Retinal pigment epithelial cell (primary cell): ENCODE data around the gene DDA1.

Experiments used
- DNase-seq: peaks from one replicate; pipeline ENCODE4 v3.0.0-alpha.2; 2010; ENCODE audit warnings: low read depth
- H3K4me3 ChIP-seq: 2 replicates; pipeline ENCODE4 v1.5.1; 2011; ENCODE audit warnings: mild to moderate bottlenecking, low read length, control low read depth, moderate library complexity
- TF ChIP-seq, protein P1 (sequence below): conservative IDR thresholded peaks from 2 replicates; pipeline ENCODE4 v1.5.1; 2011; ENCODE audit warnings: low read depth, low read length, control low read depth, inconsistent platforms

DDA1 gene

DNA sequence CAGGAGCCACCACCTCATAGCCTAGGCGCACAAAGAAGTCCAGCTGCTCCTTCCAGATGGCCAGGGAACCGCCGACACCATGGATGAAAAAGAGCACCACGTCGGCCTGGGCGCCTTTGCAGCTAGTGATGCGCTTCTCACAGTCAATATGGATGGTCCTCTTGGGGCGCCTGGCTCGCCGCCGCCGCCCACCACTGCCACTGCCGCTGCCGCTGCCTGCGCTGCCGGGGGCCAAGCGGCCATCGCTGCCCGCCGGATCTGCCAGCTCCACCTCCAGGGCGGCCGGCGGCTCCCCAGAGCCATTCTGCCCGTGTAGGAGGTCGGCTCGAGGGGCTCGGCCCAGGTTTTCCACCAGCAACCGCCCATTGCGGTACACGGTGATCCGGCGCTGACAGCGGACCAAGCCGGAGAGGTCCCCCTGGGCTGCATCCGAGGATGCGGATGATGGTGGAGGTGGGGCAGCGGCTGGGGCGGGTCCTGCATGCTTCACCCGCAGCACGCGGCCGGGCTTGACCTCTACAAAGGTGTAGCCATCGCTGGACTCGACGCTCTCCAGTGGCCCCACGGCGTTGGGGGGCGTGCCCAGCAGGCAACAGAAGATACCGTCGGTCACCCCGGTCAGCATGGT is 8.3 kb upstream of the DDA1 start:
- TF ChIP-seq, protein P1, sequence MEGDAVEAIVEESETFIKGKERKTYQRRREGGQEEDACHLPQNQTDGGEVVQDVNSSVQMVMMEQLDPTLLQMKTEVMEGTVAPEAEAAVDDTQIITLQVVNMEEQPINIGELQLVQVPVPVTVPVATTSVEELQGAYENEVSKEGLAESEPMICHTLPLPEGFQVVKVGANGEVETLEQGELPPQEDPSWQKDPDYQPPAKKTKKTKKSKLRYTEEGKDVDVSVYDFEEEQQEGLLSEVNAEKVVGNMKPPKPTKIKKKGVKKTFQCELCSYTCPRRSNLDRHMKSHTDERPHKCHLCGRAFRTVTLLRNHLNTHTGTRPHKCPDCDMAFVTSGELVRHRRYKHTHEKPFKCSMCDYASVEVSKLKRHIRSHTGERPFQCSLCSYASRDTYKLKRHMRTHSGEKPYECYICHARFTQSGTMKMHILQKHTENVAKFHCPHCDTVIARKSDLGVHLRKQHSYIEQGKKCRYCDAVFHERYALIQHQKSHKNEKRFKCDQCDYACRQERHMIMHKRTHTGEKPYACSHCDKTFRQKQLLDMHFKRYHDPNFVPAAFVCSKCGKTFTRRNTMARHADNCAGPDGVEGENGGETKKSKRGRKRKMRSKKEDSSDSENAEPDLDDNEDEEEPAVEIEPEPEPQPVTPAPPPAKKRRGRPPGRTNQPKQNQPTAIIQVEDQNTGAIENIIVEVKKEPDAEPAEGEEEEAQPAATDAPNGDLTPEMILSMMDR: no peak
- no peak overlapping the region for H3K4me3 ChIP-seq

DNA sequence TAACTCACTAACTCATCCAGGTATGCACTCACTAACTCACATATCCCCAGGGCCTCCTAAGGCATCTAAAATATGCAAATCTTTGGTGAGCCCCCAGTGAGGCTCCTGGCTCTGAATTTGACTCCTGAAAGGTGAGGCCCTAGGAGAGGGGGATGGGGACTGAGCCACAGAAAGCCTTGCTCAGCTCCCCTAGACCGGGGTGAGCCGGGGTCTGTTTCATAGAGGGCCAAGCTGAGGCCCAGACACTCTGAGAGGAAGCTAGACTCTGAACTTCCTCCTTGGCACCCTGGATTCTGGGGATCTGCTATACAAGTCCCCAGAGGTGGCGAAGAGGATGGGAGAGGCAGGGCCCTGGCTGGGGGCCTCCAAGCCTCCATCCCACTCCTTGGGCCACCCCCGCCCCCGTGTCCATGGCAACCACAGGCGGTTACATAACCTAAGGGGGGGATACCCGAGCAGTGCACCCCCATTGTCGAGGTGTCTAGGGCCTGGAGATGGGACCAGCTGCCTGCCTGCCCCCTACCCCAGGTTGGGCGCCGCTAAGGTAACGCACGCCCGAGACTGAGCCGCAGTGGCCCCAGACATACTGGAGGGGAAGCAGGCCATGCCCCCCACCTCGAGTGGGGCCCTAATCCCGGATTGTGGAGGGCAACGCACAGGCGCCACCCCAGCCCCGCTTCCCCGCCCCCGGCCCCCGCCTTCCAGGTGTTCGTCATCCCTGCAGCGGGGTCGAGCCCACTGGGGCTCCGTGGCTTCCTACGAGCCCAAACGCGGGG is 6.8 kb upstream of the DDA1 start:
- TF ChIP-seq, protein P1: no peak
- peak overlapping the region; percentile 69 for H3K4me3 ChIP-seq
- no peak for DNase-seq

More for the DNA sequence above, 8.3 kb upstream of the DDA1 start:
- no peak for DNase-seq

DNA sequence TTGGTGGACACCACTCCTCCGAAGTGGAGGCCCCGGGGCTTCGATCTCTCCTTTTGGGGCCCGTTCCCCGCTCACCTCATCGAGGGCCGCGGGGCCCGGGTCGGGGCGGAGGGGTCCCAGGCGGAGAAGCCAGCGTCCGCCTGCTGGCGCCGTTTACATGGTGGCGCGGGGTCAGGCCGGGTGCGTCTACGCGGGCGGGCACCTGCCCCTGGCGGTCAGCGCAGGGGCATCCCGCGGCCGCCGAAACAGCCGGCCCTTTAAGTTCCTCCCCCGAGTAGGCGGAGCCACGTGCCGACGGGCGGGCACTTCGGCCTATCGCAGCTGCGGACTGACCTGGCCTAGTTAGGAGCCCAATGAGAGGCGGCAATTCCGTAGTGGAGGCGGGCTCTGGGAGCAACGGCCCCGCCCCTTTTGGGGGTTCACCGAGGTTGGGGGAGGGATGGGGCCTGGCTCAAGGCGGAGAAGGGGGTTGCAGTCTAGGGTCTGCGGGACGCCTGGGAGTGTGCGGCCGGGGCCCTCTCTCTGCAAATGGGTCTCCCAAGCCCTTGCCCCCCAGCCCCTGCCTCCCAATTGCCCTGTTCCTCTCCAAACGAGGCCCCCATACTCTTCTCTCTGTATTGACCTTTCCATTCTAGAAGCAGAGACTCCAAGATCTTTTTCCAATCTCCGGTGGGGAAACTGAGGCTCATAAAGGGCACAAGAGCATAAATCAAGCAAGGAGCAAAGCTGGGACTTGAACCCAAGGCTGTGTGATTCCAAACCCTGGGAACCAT is 6.0 kb upstream of the DDA1 start, which contains the start of gene ABHD8:
ABHD8 (minus strand) TSS at position 259 of the 773 bp plus-strand sequence. CDS start 1,809 bp downstream, outside the sequence.
- peak within 1 kb of the TSS; percentile 69 for H3K4me3 ChIP-seq
- DNase-seq: peak; percentile 84
- TF ChIP-seq, protein P1: peak; percentile 34

DNA sequence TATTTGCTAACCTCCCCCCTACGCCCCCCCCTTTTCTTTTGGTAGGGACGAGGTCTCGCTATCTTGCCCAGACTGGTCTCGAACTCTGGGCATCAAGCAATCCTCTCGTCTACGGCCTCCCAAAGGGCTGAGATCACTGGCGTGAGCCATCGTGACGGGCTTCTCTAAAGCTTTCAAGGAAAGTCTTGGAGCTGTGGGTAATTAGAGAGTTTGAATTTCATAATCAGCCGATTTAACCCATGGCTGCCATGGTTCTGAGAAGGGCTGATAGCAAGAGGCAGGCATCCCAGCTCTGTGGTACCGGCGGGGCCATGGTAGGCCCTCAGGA is 5.5 kb upstream of the DDA1 start:
- DNase-seq: no peak
- TF ChIP-seq, protein P1: no peak

DNA sequence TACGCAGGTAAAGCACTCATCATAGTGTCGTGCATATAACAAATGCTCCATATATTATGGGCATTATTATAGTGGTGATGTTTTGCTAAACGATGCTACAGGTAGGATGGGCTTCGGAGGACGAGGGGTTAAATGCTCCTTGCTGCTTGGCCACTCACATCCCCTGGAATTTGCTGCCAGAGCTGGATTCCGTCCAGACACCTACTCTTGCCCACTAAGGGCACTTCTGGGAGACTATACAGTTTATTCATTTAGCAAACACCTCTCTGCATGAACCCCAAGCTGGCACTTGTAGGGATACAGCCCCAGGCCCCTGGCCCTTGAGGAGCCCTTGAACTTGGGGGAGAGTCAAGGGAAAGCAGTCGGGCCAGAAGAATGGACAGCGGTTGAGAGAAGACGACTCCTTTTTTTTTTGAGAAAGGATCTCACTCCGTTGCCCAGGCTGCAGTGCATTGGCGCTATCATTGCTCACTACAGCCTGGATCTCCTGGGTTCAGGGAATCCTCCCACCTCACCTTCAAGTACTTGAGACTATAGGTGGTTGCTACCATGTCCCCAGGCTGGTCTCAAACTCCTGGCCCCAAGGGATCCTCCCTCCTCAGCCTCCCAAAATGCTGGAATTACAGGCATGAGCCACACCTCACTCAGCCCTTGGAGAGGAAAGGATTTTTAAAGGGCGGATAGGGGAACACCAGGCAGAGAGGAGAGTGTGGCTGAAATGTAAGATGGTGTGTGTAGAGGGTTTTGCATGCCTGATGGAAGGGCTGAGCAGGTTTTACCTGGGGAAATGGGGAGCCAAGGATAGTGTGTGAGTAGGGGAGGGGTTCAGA is 4.8 kb upstream of the DDA1 start:
- H3K4me3 ChIP-seq: no peak overlapping the region
- TF ChIP-seq, protein P1: no peak
- DNase-seq: no peak

More for the DNA sequence above, 5.5 kb upstream of the DDA1 start:
- H3K4me3 ChIP-seq: no peak overlapping the region

DNA sequence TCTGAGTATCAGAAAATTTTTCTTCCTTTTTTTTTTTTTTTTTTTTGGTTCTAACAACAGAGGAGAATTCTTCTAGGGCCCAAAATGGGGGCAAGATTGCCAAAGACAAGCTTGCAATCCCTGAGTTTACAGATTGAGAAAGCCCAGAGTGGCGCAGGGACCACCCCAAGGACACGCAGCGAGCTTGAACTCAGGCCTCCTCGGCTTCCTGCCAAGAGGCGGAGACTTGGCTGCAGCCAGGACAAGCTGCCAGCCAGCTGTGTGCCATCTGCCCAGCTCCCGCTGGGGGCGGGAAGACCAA is 4.2 kb upstream of the DDA1 start:
- H3K4me3 ChIP-seq: no peak overlapping the region
- TF ChIP-seq, protein P1: no peak
- DNase-seq: no peak
